T-helper 2 cell (primary cell): ENCODE data around the gene SMTN.

Source experiments
- DNase-seq, 5 experiments: peaks; one replicate each; pipeline versions ENCODE4 v3.0.0 to v3.0.0-alpha.2; 2012 to 2022

Gene SMTN

DNA sequence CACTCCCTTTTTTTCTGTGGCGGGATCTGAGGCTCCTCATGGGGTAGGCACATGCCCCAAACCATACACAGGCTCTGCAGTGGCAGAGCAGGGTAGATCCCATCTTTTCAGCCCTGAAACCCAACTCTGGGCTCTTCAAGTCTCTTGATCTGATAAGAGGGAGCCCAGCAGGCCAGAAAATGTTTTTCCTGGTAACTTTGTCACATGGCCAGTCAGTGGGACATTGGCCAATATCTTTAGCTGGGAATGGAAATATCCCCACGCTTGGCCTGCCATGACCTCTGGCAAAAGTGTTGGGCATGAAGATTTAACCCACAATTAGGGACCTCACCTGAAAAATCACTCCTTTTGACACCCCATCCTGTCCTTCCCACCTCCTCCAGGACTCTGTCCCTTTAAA, 49.8 kb downstream of the SMTN start:
- no peak for DNase-seq

DNA sequence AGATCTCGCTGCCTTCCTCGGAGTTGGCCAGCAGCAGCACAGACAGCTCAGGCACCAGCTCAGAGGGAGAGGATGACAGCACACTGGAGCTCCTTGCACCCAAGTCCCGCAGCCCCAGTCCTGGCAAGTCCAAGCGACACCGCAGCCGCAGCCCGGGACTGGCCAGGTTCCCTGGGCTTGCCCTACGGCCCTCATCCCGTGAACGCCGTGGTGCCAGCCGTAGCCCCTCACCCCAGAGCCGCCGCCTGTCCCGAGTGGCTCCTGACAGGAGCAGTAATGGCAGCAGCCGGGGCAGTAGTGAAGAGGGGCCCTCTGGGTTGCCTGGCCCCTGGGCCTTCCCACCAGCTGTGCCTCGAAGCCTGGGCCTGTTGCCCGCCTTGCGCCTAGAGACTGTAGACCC, 52.8 kb downstream of the SMTN start:
- no peak for DNase-seq

GRCh38 chr22:31134688-31135087, 53.6 kb downstream of the SMTN start:
- DNase-seq: no peak

DNA sequence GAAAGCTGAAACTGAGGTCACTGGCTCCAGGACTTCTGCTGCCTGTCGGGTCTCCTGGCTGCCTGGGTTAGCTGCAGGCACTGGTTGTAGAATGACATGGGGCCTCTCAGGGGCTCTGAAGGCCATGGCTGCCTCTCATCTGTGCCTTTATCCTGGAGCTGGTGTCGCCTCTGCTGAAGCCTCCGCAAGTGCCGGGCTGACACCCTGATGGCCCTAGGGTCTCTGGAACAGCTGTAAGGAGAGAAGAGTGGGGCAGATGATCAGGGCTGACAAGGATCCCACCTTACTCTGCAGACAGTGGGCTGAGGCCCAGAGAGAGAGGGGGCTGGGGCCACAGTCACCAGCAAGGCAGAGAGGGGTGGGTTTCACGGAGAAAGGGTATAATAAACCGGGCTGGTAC, 54.6 kb downstream of the SMTN start:
- no peak for DNase-seq

GRCh38 chr22:31136155-31136554, 55.0 kb downstream of the SMTN start:
- no peak for DNase-seq

DNA sequence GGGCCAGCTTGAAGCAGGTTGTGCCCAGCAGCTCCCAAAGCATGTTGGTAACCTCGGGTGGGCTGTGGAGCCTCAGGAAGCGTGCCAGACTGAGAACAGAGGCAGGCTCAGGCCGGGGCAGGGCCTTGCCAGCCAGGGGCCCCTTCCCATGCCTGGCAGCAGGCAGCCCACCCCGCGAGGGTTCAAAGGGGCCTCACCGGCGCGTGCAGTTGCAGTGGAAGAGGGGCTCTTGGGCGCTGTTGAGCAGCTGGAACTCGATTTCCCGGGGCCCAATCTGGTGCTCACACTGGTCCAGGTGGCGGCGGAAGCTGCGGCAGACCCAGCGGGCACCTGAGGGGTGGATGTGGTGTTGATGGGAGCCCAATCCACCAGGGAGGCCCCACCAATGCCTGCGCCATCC, 55.6 kb downstream of the SMTN start:
- DNase-seq: no peak

DNA sequence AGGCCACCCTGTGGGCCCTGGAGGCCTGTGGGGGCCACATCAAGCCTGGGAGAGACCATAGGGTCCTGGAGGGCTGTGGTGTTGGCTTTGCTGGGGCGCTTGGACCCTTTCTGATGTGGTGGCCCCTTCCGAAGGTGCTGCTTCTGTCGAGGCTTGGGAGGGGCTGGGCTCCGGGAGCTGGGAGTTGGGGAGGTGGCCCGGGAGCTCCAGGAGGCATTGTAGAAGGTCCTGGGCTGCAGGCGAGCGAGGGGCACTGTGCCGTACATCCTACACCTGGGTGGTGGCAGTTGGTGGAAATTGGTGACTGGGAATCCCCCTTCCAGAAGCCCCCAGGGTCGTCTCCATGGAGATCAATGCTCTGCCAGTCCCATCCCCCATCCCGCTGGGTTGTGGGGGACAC, 56.6 kb downstream of the SMTN start:
- DNase-seq: no peak

DNA sequence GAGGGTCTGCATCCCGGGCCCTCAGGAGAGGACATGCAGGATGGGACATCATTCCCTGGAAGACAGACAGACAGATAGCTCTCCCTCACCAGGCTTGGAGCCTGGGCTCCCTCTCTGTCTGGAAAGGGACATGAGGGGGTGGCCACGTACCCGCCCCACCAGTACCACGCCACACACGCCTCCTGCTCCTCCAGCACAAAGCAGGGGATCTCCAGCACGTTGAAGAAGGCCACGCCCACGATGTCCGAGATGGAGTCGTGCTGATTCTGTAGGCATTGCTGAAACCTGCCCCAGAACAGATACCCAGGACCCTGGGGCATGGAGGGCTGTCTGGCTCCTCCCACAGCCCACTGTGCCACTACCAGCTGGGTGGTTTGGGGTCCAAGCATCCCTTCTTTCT, 57.0 kb downstream of the SMTN start:
- no peak for DNase-seq

GRCh38 chr22:31139066-31139465, 57.9 kb downstream of the SMTN start:
- DNase-seq: no peak

GRCh38 chr22:31139866-31140716, 59.0 kb downstream of the SMTN start, which contains the start of gene PLA2G3:
TSS of gene PLA2G3 (minus strand) at chr22:31140508. CDS start at chr22:31140354, 154 bp downstream.
- DNase-seq: no peak

- DNase-seq: no peak
These were observed 59.6 kb downstream of the SMTN start for GRCh38 chr22:31140746-31141145.

DNA sequence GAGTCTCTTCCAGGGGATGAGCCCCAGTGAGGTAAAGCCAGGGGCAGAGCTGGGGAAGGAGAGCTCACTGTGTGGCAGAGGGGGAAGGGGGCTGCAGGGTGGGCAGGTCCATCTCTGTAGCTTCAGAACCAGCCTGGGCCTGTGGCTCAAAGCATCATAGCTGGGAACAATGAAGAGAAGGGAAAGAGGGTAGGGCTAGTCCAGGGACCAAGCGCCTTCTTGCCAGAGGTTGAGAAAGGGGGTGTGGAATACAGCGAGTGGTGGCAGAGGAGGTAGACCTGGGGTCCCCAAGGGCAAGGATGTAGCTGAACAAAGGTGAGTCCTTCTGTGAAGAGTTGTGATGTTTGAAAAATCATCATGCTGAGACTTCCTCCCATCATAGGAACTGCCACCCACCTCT, 60.4 kb downstream of the SMTN start:
- no peak for DNase-seq

GRCh38 chr22:31142285-31142684, 61.2 kb downstream of the SMTN start:
- DNase-seq: no peak

DNA sequence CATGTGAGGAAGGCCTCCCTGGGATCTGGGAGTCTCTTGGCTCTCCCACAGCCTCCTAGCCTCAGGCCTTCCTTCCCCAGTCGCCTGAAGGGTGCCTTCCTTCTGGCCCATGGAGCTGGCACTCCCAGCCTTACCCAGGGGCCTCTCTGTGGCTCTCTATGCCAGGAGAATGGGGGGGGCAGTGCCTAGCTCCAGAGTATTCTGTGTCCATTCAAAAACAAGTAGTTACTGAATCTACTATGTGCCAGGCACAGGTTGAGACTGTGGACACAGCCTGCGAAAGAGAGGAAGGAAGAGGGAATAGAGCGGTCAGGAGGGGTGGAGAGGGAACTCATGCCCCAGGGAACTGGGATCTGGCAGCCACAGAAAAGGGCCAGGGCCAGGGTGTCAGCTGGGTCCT, 61.9 kb downstream of the SMTN start:
- DNase-seq: no peak

DNA sequence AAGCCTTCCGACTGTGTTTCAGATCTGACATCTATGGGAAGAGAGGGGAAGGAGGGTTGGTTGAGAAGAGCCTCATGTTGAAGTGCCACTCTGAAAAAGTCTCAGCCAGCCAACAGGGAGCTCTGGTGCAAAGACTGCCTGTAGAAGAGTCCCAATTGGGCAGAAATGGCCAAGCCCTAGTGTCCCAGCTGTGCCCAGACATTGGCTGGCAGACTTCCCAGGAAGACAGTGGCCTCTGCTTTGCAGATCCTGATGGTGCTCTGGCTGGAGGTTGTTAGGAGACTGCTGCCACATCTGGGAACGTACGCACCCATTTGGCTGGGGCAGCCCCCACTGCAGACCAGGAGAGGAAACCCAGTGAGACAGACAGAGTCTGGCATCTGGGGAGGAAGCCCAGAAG, 62.4 kb downstream of the SMTN start:
- DNase-seq: no peak

DNA sequence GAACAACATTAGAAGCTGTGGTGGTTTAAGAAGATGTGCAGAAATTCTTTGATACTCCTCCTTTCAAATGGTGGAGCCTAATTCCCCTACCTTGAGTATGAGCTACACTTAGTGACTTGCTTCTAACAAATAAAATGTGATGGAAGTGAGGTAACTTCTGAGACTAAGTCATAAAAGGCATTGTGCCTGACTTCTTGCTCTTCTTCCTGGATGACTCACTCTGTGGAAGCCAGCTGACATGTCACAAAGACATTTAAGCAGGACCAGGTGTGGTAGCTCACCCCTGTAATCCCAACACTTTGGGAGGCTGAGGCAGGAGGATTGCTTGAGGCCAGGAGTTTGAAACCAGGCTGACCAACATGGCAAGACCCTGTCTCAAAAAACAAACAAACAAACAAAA, 63.1 kb downstream of the SMTN start:
- DNase-seq: peak in 1 of 5 experiments; percentile 10

DNA sequence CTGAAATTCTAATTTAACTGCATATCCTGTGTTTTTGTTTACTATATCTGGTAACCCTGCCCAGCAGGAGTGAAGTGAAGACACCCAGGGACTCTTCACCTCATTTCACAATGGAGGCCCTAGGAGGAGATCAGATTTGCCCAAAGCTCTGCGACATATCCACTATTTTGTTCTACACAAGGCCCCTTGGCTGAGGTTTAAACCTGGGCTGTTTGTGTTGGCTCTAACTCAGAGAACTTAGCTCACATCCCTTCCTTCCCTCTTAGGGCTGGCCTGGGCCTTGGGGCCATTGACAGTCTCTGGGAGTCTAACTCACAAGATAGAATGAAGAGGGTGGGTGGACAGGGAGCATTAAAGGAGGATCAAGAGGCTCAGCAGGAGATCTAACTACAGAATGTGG, 67.4 kb downstream of the SMTN start:
- DNase-seq: no peak

- peak in 1 of 5 experiments; percentile 41 for DNase-seq
These were observed 68.0 kb downstream of the SMTN start for GRCh38 chr22:31148953-31149627.

DNA sequence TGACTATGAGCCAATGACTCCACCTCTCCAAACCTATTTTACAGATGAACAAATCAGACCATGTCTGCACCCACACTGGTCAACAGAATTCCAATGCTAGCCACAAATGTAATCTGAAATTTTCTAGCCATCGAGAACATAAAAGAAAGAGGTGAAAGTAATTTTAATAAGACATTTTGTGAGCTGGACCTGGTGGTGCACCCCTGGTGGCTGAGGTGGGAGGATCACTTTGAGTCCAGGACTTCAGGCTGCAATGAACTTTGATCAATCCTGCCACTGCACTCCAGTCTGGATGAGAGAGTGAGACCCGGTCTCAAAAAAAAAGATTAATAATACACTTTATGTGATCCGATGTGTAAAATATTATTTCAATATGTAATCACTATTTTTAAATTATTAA, 69.5 kb downstream of the SMTN start:
- no peak for DNase-seq

GRCh38 chr22:31151872-31152271, 70.8 kb downstream of the SMTN start:
- no peak for DNase-seq

GRCh38 chr22:31153357-31153756, 72.2 kb downstream of the SMTN start:
- DNase-seq: no peak
